Spleen (tissue), 11 donors: Measurements from ENCODE around the gene CERCAM. TPM values are rescaled to one million over a fixed set of nuclear protein-coding genes. Genes with fewer than 3 reads are reported as not detected.

Experiments
- DNase-seq: peaks from one replicate; pipeline ENCODE4 v3.0.0-alpha.2; 2020
- H3K27ac ChIP-seq, 8 donors: fragments of 200-600 bp; sonication (generic) in 7 of 8; 1 replicate in 4 of 8; 2 replicates in 4 of 8; pipeline versions ENCODE4 v1.5.0 to v1.8.0; 2016 to 2021; ENCODE audit warnings: inconsistent platforms in 4 of 8, mild to moderate bottlenecking in 4 of 8, moderate library complexity in 1 of 8
- H3K27me3 ChIP-seq, 7 donors: fragments of 200-600 bp; sonication (generic) in 6 of 7; replicated peaks in 1 of 7; 1 replicate in 4 of 7; 2 replicates in 3 of 7; pipeline versions ENCODE4 v1.5.0 to v1.8.0; 2016 to 2021; ENCODE audit warnings: inconsistent platforms in 3 of 7, mild to moderate bottlenecking in 1 of 7
- H3K36me3 ChIP-seq, 6 donors: fragments of 200-600 bp; sonication (generic) in 5 of 6; 1 replicate in 4 of 6; 2 replicates in 2 of 6; pipeline versions ENCODE4 v1.5.0 to v1.8.0; 2016 to 2021; ENCODE audit warnings: inconsistent platforms in 2 of 6
- H3K4me1 ChIP-seq, 6 donors: fragments of 200-600 bp; sonication (generic) in 5 of 6; 1 replicate in 3 of 6; 2 replicates in 3 of 6; pipeline versions ENCODE4 v1.5.0 to v1.8.0; 2016 to 2021; ENCODE audit warnings: inconsistent platforms in 3 of 6
- H3K4me3 ChIP-seq, 8 donors: fragments of 200-600 bp; sonication (generic) in 7 of 8; 1 replicate in 4 of 8; 2 replicates in 4 of 8; pipeline versions ENCODE4 v1.5.0 to v1.8.0; 2016 to 2021; ENCODE audit warnings: inconsistent platforms in 4 of 8, mild to moderate bottlenecking in 4 of 8, moderate library complexity in 2 of 8
- H3K9me3 ChIP-seq, 8 donors: fragments of 200-600 bp; sonication (generic) in 7 of 8; 1 replicate in 4 of 8; 2 replicates in 4 of 8; pipeline versions ENCODE4 v1.5.0 to v1.8.0; 2016 to 2021; ENCODE audit warnings: inconsistent platforms in 4 of 8
- CTCF ChIP-seq, 11 experiments: fragments of 200-600 bp in 7 of 11; fragments of 450-650 bp in 4 of 11; sonication (generic) in 4 of 11; IDR thresholded peaks in 8 of 11; conservative IDR thresholded peaks in 3 of 11; 1 replicate in 7 of 11; 2 replicates in 4 of 11; pipeline versions ENCODE4 v1.4.0 to v1.8.0; 2016 to 2021; ENCODE audit warnings: antibody characterized with exemption in 11 of 11, inconsistent platforms in 4 of 11, mild to moderate bottlenecking in 1 of 11
- POLR2A ChIP-seq, 3 donors: fragments of 450-650 bp; IDR thresholded peaks; one replicate each; pipeline ENCODE4 v1.5.1; 2017; ENCODE audit warnings: antibody characterized with exemption in 3 of 3, mild to moderate bottlenecking in 1 of 3
- POLR2AphosphoS5 ChIP-seq, 3 donors: sonication (generic); formaldehyde crosslinking; IDR thresholded peaks; one replicate each; pipeline ENCODE4 v1.5.1; 2017; ENCODE audit warnings: antibody characterized with exemption in 3 of 3
- WGBS, 5 donors: extraction: QIAGEN DNeasy Blood & Tissue Kit in 3 of 5; methylation state at CpG; one replicate each; pipeline versions ENCODE4 v1.1.5 to v1.1.7; 2013 to 2018; 5-methylcytosine and 5-hydroxymethylcytosine counted together
- intact Hi-C: fragments of 100-400 bp; cut with DNase I; formaldehyde crosslinking; loops from one replicate; pipeline ENCODE4 v1.15.0; 2023; ENCODE audit warnings: low total_unique reads
- polyA plus RNA-seq, 3 donors: library from polyadenylated mRNA; stranded (reverse); fragments of 200-250 nt; gene quantifications; one replicate each; pipeline ENCODE4 v1.2.1, GENCODE V29; 2013
- total RNA-seq, 7 donors: library from RNA; depleted of rRNA in 3 of 7; stranded (reverse); fragments of >200 nt in 3 of 7; fragmentation: NEBNext Ultra II Directional in 4 of 7; extraction: Animal tissue kit (Norgen Biotek cat#: 25700) in 4 of 7; gene quantifications; one replicate each; pipeline versions ENCODE4 v1.1.0 to v1.2.1, GENCODE V29; 2016 to 2021
- donor health status: healthy with polysubstance abuse.
- donor health status: DM: no; HTN: no; CAD: no; lungs with moderate emphysema.
- donor health status: DM: no; HTN: no; CAD: no.
- donor health status: Bipolar disorder and iron deficiency.
- donor health status: healthy.
- donor health status: DM: no; HTN: no; CAD: no.
- donor health status: DM: yes; HTN: yes; CAD: no.

CERCAM gene
- total and polyA plus RNA-seq, 10 donors = 3.8 to 22.7 (median 8.8) TPM

- intact Hi-C loops = no loop called here
- Histone ChIP-seq H3K27me3 (peaks cover 0 to 10% (median 0%) of the 10 kb centered on the region in 7 donors), H3K27ac (no peak overlapping the region), H3K4me3 (no peak overlapping the region), H3K4me1 (peaks cover 4 to 14% (median 9%) of the 10 kb centered on the region in 6 donors), H3K9me3 (no peaks in the 10 kb centered on the region), H3K36me3 (peaks cover 0 to 65% (median 56%) of the 10 kb centered on the region in 6 donors)
- TF ChIP-seq POLR2AphosphoS5 (IDR thresholded peaks at IDR 0.05) (peak in 2 of 3 donors; percentile 9 to 39), CTCF (IDR thresholded peaks at IDR 0.05 in 8 of 11, conservative IDR thresholded peaks at IDR 0.05 in 3 of 11) (no peak), POLR2A (IDR thresholded peaks at IDR 0.05) (no peak)
- DNase-seq = no peak
- WGBS, 5 donors = 83 to 91% (median 90%) methylated on average over 45 to 88 of the region's 88 CpGs
Observed at GRCh38 chr9:128392302-128393144, 28.1 kb upstream of the CERCAM start.

- Histone ChIP-seq H3K4me1 (peaks cover 4 to 19% (median 12%) of the 10 kb centered on the region in 6 donors), H3K9me3 (no peaks in the 10 kb centered on the region), H3K36me3 (peaks cover 0 to 58% (median 48%) of the 10 kb centered on the region in 6 donors), H3K27me3 (peaks cover 0 to 10% (median 0%) of the 10 kb centered on the region in 7 donors), H3K4me3 (no peak overlapping the region), H3K27ac (no peak overlapping the region)
- TF ChIP-seq POLR2A (IDR thresholded peaks at IDR 0.05) (no peak), CTCF (IDR thresholded peaks at IDR 0.05 in 8 of 11, conservative IDR thresholded peaks at IDR 0.05 in 3 of 11) (no peak), POLR2AphosphoS5 (IDR thresholded peaks at IDR 0.05) (no peak)
- intact Hi-C loops = no loop called here
- DNase-seq = no peak
- WGBS, 5 donors = 82 to 93% (median 89%) methylated on average over 40 to 56 of the region's 56 CpGs
Observed at GRCh38 chr9:128393145-128393775, 27.4 kb upstream of the CERCAM start.

GRCh38 chr9:128393970-128394369 is 26.7 kb upstream of the CERCAM start:
- Histone ChIP-seq H3K4me1 (peaks cover 4 to 19% (median 12%) of the 10 kb centered on the region in 6 donors), H3K27me3 (peaks cover 0 to 10% (median 0%) of the 10 kb centered on the region in 7 donors), H3K27ac (no peak overlapping the region), H3K9me3 (no peaks in the 10 kb centered on the region), H3K36me3 (peaks cover 0 to 51% (median 41%) of the 10 kb centered on the region in 6 donors), H3K4me3 (no peak overlapping the region)
- intact Hi-C loops = no loop called here
- DNase-seq = no peak
- no peak for TF ChIP-seq CTCF (IDR thresholded peaks at IDR 0.05 in 8 of 11, conservative IDR thresholded peaks at IDR 0.05 in 3 of 11)
- TF ChIP-seq POLR2AphosphoS5 (IDR thresholded peaks at IDR 0.05) = peak in 1 of 3 donors; percentile 7
- WGBS, 5 donors = 55 to 93% (median 75%) methylated on average over 4 to 7 of the region's 7 CpGs
